GM21367 (cell line): ENCODE results near the gene PGBD2.
"Not testable (repeated sequence)": the region's sequence is repeated elsewhere in the genome, so short reads cannot be mapped to it uniquely, and the experiment has no call there.

Source experiments
- ATAC-seq: cut with Tn5 transposase; IDR thresholded peaks from one replicate; pipeline ENCODE4 v1.9.1; 2021; ENCODE audit not compliant: unreplicated experiment

PGBD2 gene

DNA sequence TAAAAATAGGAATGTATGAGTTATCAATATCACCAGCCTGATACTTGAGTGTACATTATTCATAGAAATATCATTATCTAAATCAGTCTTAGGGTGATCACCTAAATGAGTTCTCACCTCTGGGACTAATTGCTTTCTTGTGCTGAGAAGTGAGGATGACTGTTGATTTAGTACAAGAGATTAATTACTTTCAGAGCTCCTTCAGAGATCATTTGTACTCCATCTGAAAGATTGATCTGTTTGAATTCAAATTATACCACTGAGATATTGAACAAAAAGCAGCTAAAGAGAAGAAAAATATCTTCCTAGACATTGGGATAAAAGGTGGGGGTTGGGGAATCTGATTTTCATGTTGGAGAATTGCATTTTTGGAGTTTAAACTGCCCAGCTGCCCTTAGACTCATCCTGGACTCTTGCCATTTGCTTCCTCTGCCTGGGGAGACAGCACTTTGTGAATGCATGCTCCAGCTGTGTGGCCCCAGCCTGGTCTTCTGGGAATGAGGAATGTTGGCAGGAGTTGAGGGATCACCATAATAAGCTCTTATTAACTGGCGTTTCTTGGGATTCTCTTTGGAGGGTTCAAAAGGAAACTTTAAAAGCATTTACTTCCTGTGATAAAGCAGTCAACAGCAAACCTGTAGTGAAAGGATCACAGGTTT is 19.7 kb upstream of the PGBD2 start:
- no peak for ATAC-seq

- not testable (repeated sequence) for ATAC-seq
These were observed 16.2 kb upstream of the PGBD2 start for GRCh38 chr1:248889914-248890243.

GRCh38 chr1:248890549-248891498 is 15.2 kb upstream of the PGBD2 start:
- ATAC-seq, result no peak

GRCh38 chr1:248891758-248892157 is 14.3 kb upstream of the PGBD2 start:
- ATAC-seq, result no peak

DNA sequence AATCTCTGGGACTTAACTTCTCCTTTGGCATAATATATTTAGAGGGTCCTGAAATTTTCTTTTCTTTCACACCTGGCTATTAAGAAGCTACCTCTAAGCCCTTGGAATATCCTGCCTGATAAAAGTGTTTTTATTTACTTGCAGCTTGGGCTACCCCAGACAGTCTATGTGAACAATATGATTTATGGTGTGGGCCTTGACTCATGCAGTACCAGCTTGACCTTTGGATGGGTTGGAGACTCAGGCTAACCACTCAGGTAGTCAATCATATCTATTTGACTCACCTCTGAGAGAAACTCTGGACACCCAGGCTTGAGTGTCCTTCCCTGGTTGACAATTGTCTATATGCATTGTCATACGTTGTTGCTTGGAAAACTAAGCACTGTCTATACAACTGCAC is 13.4 kb upstream of the PGBD2 start:
- no peak for ATAC-seq

DNA sequence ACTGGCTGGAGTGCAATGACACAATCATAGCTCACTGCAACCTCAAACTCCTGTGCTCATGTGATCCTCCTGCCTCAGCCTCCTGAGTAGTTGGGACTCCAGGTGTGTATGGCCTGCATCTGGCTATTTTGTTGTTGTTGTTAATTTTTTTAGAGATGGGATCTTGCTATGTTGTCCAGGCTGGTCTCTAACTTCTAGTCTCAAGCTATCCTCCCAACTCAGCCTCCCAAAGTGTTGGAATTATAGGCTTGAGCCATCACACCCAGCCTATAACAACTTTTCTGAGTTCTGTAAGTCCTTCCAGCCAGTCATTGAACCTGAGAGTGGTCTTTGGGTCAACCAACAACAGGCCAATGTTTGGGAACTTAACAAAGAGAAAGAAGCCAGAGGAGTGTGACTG is 11.2 kb upstream of the PGBD2 start:
- ATAC-seq, result no peak

- no peak for ATAC-seq
These were observed 8.4 kb upstream of the PGBD2 start for GRCh38 chr1:248897412-248898337.

- ATAC-seq, result no peak
These were observed 5.4 kb upstream of the PGBD2 start for GRCh38 chr1:248900637-248901036.

GRCh38 chr1:248901578-248901977 is 4.5 kb upstream of the PGBD2 start:
- ATAC-seq, result no peak

- ATAC-seq, result no peak
These were observed 1.4 kb upstream of the PGBD2 start for GRCh38 chr1:248904437-248905216.

DNA sequence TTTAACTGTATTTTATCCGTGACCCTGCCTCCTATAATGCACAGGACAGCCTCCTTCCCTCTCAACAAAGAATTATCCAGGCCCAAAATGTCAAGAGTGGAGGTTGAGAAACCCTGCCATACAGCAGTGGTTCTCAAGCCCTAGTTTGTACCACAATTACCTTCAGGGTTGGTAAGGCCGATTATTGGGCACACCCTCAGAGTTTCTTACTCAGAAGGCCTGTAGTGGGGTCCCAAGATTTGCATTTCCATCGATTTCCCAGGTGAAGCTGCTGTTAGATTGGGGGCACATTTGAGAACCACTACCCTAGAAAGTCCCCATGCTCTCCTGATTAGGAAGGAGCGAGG is 400 bp upstream of the PGBD2 start:
- no peak for ATAC-seq

DNA sequence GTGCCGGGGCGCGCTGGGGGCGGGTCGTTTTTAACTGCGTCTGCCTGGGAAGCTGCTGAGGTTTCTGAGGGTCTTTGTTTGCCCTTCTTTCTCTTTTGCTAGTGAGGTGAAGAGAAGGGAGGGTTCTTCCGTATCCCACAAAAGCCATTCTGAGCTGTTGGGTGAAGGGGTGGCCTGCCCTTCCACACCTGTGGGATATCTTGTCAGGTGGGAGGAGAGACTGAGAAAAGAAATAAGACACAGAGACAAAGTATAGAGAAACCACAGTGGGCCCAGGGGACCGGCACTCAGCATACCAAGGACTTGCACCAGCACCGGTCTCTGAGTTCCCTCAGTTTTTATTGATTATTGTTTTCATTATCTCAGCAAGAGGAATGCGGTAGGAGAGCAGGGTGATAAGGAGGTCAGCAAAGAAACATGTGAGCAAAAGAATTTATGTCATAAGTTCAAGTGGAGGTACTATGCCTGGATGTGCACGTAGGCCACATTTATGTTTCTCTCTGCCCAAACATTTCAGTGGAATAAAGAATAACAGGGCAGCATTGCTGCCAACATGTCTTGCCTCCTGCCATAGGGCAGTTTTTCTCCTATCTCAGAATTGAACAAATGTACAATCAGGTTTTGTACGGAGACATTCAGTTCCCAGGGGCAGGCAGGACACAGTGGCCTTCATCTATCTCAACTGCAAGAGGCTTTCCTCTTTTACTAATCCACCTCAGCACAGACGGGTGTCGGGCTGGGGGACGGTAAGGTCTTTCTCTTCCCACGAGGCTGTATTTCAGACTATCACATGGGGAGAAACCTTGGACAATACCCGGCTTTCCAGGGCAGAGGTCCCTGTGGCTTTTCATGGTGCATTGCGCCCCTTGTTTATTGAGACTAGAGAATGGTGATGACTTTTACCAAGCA is 972 bp downstream of the PGBD2 start:
- peak; percentile 7 for ATAC-seq

GRCh38 chr1:248910761-248911160 is 4.7 kb downstream of the PGBD2 start:
- ATAC-seq, result no peak

DNA sequence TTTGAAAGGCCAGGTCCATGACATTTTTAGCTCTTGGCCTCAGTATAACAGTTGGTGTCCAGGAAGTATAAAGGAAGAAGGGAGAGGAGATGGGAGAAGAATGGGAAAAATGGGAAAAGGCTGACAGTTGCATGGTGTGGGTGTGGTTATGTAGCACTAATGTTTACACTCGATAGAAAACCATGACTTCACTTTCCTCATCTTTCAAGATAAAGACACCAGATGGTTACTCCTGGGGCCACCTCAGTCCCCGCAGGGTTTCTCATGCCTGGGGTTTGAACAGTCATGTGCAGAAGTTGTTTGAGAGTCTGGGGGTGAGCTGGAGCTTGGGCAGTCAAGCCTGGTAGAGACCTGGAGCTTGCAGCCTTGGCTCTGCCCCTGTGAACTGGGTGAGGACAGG is 7.9 kb downstream of the PGBD2 start:
- ATAC-seq, result no peak

- ATAC-seq, result no peak
These were observed 8.9 kb downstream of the PGBD2 start for GRCh38 chr1:248914796-248915381.

- ATAC-seq, result no peak
These were observed 12.1 kb downstream of the PGBD2 start for GRCh38 chr1:248918131-248918530.

- ATAC-seq, result no peak
These were observed 17.6 kb downstream of the PGBD2 start for GRCh38 chr1:248923352-248924338.
